ENCODE measurements around the gene MARCHF5.
"Not testable (repeated sequence)": the region's sequence is repeated elsewhere in the genome, so short reads cannot be mapped to it uniquely, and the experiment has no call there.

The MARCHF5 gene

GRCh38 chr10:92347035-92347676 lies 56.2 kb downstream of the MARCHF5 start:
- H3K36me3 ChIP-seq (ENCODE audit: insufficient read depth, low read length) = peaks cover 57% of the 10 kb centered on the region
- H3K27ac ChIP-seq (ENCODE audit: low read length); H3K9me3 ChIP-seq (ENCODE audit: insufficient read depth, low read length, severe bottlenecking); H3K9ac ChIP-seq (ENCODE audit: low read depth, low read length); H3K79me2 ChIP-seq (ENCODE audit: insufficient read depth, low read length); H2AFZ ChIP-seq (ENCODE audit: low read depth, low read length); H3K4me3 ChIP-seq (ENCODE audit: low read depth in 1 of 2, low read length in 2 of 2); DNase-seq; H3K4me1 ChIP-seq (ENCODE audit: insufficient read depth, low read length); ATAC-seq (ENCODE audit: insufficient read depth, low read depth); H4K20me1 ChIP-seq (ENCODE audit: insufficient read depth, low read length); H3K4me2 ChIP-seq (ENCODE audit: insufficient read depth, low read length); H3K27me3 ChIP-seq (ENCODE audit: insufficient read depth, low read length, poor library complexity): not testable (repeated sequence)

- H3K9ac ChIP-seq (ENCODE audit: low read depth, low read length) = no peak overlapping the region
- no peak overlapping the region for H3K4me3 ChIP-seq (ENCODE audit: low read depth in 1 of 2, low read length in 2 of 2)
- ATAC-seq (ENCODE audit: insufficient read depth, low read depth) (no peak), DNase-seq (no peak)
- H3K4me1 ChIP-seq (ENCODE audit: insufficient read depth, low read length) = no peaks in the 10 kb centered on the region
- no peak overlapping the region for H3K4me2 ChIP-seq (ENCODE audit: insufficient read depth, low read length)
- no peak overlapping the region for H2AFZ ChIP-seq (ENCODE audit: low read depth, low read length)
- no peaks in the 10 kb centered on the region for H3K79me2 ChIP-seq (ENCODE audit: insufficient read depth, low read length)
- H3K9me3 ChIP-seq (ENCODE audit: insufficient read depth, low read length, severe bottlenecking) = no peaks in the 10 kb centered on the region
- no peaks in the 10 kb centered on the region for H4K20me1 ChIP-seq (ENCODE audit: insufficient read depth, low read length)
- no peak overlapping the region for H3K27ac ChIP-seq (ENCODE audit: low read length)
- no peaks in the 10 kb centered on the region for H3K27me3 ChIP-seq (ENCODE audit: insufficient read depth, low read length, poor library complexity)
- H3K36me3 ChIP-seq (ENCODE audit: insufficient read depth, low read length) = peaks cover 38% of the 10 kb centered on the region
- TF ChIP-seq CTCF (IDR thresholded peaks at IDR 0.05; ENCODE audit: borderline replicate concordance, extremely low read depth, low read length, poor library complexity, severe bottlenecking) = no peak
Observed at GRCh38 chr10:92350411-92350810, 59.4 kb downstream of the MARCHF5 start.

GRCh38 chr10:92354587-92354986 lies 63.6 kb downstream of the MARCHF5 start:
- H3K27ac ChIP-seq (ENCODE audit: low read length) = no peak overlapping the region
- H3K27me3 ChIP-seq (ENCODE audit: insufficient read depth, low read length, poor library complexity) = no peaks in the 10 kb centered on the region
- TF ChIP-seq EZH2 (IDR thresholded peaks at IDR 0.05; ENCODE audit: borderline replicate concordance, low read depth, low read length, severe bottlenecking) = no peak
- H3K4me1 ChIP-seq (ENCODE audit: insufficient read depth, low read length) = no peaks in the 10 kb centered on the region
- no peaks in the 10 kb centered on the region for H4K20me1 ChIP-seq (ENCODE audit: insufficient read depth, low read length)
- no peak overlapping the region for H3K4me2 ChIP-seq (ENCODE audit: insufficient read depth, low read length)
- H3K9ac ChIP-seq (ENCODE audit: low read depth, low read length) = no peak overlapping the region
- no peak overlapping the region for H2AFZ ChIP-seq (ENCODE audit: low read depth, low read length)
- no peak for ATAC-seq (ENCODE audit: insufficient read depth, low read depth)
- no peaks in the 10 kb centered on the region for H3K79me2 ChIP-seq (ENCODE audit: insufficient read depth, low read length)
- DNase-seq = no peak
- no peaks in the 10 kb centered on the region for H3K9me3 ChIP-seq (ENCODE audit: insufficient read depth, low read length, severe bottlenecking)
- peaks cover 15% of the 10 kb centered on the region for H3K36me3 ChIP-seq (ENCODE audit: insufficient read depth, low read length)
- no peak overlapping the region for H3K4me3 ChIP-seq (ENCODE audit: low read depth in 1 of 2, low read length in 2 of 2)

- Histone ChIP-seq H4K20me1 (ENCODE audit: insufficient read depth, low read length) (no peaks in the 10 kb centered on the region), H3K79me2 (ENCODE audit: insufficient read depth, low read length) (no peaks in the 10 kb centered on the region), H3K4me2 (ENCODE audit: insufficient read depth, low read length) (no peak overlapping the region), H2AFZ (ENCODE audit: low read depth, low read length) (no peak overlapping the region), H3K27me3 (ENCODE audit: insufficient read depth, low read length, poor library complexity) (no peaks in the 10 kb centered on the region), H3K4me1 (ENCODE audit: insufficient read depth, low read length) (no peaks in the 10 kb centered on the region), H3K27ac (ENCODE audit: low read length) (no peak overlapping the region), H3K4me3 (ENCODE audit: low read depth in 1 of 2, low read length in 2 of 2) (no peak overlapping the region), H3K36me3 (ENCODE audit: insufficient read depth, low read length) (peaks cover 4% of the 10 kb centered on the region; the same call in 1 of the 2 replicates), H3K9ac (ENCODE audit: low read depth, low read length) (no peak overlapping the region), H3K9me3 (ENCODE audit: insufficient read depth, low read length, severe bottlenecking) (no peaks in the 10 kb centered on the region)
- DNase-seq (no peak), ATAC-seq (ENCODE audit: insufficient read depth, low read depth) (no peak)
- TF ChIP-seq CTCF (IDR thresholded peaks at IDR 0.05; ENCODE audit: borderline replicate concordance, extremely low read depth, low read length, poor library complexity, severe bottlenecking) (no peak), EZH2 (IDR thresholded peaks at IDR 0.05; ENCODE audit: borderline replicate concordance, low read depth, low read length, severe bottlenecking) (no peak)
Observed at GRCh38 chr10:92356041-92356440, 65.1 kb downstream of the MARCHF5 start.

Data from DND-41 (cell line).